Stomach (tissue), 9 donors: ENCODE measurements around the gene CD209. TPM values are rescaled to one million over a fixed set of nuclear protein-coding genes. Genes with fewer than 3 reads are reported as not detected.

Experiments
- DNase-seq, 2 donors: peaks; one replicate each; pipeline versions ENCODE4 v3.0.0 to v3.0.0-alpha.2; 2013 to 2019
- H3K27ac ChIP-seq, 5 donors: fragments of 200-600 bp in 4 of 5; sonication (generic) in 4 of 5; one replicate each; pipeline ENCODE4 v1.5.1; 2013 to 2019; ENCODE audit warnings: mild to moderate bottlenecking in 1 of 5, moderate library complexity in 1 of 5
- H3K27me3 ChIP-seq, 3 donors: fragments of 200-600 bp; sonication (generic); one replicate each; pipeline ENCODE4 v1.5.1; 2017 to 2019; ENCODE audit warnings: mixed run types in 1 of 3
- H3K36me3 ChIP-seq, 4 donors: fragments of 200-600 bp; sonication (generic); 1 replicate in 3 of 4; 2 replicates in 1 of 4; pipeline ENCODE4 v1.5.1; 2016 to 2019
- H3K4me1 ChIP-seq, 4 donors: fragments of 200-600 bp; sonication (generic); one replicate each; pipeline ENCODE4 v1.5.1; 2016 to 2019
- H3K4me3 ChIP-seq, 4 donors: fragments of 200-600 bp; sonication (generic) in 3 of 4; one replicate each; pipeline ENCODE4 v1.5.1; 2016 to 2019; ENCODE audit warnings: mild to moderate bottlenecking in 1 of 4
- H3K9me3 ChIP-seq, 4 donors: fragments of 200-600 bp; sonication (generic); one replicate each; pipeline ENCODE4 v1.5.1; 2016 to 2019
- CTCF ChIP-seq, 7 experiments: fragments of 450-650 bp in 4 of 7; fragments of 200-600 bp in 3 of 7; sonication (generic) in 3 of 7; IDR thresholded peaks; one replicate each; pipeline ENCODE4 v1.5.1; 2016 to 2019; ENCODE audit warnings: antibody characterized with exemption in 7 of 7, control low read depth in 2 of 7, mild to moderate bottlenecking in 1 of 7
- EP300 ChIP-seq: sonication (generic); formaldehyde crosslinking; IDR thresholded peaks from one replicate; pipeline ENCODE4 v1.6.1; 2017; ENCODE audit warnings: antibody characterized with exemption
- POLR2A ChIP-seq, 4 donors: fragments of 450-650 bp; IDR thresholded peaks; one replicate each; pipeline ENCODE4 v1.6.1; 2016; ENCODE audit warnings: antibody characterized with exemption in 4 of 4, control low read depth in 2 of 4, mild to moderate bottlenecking in 1 of 4, moderate library complexity in 1 of 4
- POLR2AphosphoS5 ChIP-seq, 3 donors: sonication (generic); formaldehyde crosslinking; IDR thresholded peaks; one replicate each; pipeline ENCODE4 v1.6.1; 2016; ENCODE audit warnings: antibody characterized with exemption in 3 of 3
- WGBS, 5 donors: extraction: QIAGEN DNeasy Blood & Tissue Kit in 3 of 5; methylation state at CpG; one replicate each; pipeline versions ENCODE4 v1.1.5 to v1.1.7; 2013 to 2018; 5-methylcytosine and 5-hydroxymethylcytosine counted together
- intact Hi-C: fragments of 100-400 bp; cut with DNase I; formaldehyde crosslinking; loops from one replicate; pipeline ENCODE4 v1.15.1; 2023; ENCODE audit warnings: low total_unique reads
- polyA plus RNA-seq, 3 donors: library from polyadenylated mRNA; stranded (reverse); fragments of 200-250 nt; gene quantifications; one replicate each; pipeline ENCODE4 v1.2.3, GENCODE V29; 2013
- total RNA-seq, 5 donors: library from RNA; depleted of rRNA; stranded (reverse); fragments of >200 nt; gene quantifications; one replicate each; pipeline versions ENCODE4 v1.1.0 to v1.2.3, GENCODE V29; 2014 to 2016
- donor health status: healthy with polysubstance abuse.
- donor health status: Bipolar disorder and iron deficiency.
- donor health status: healthy.

CD209 gene
- total and polyA plus RNA-seq, 8 donors = 0.38 to 51.9 (median 3.7) TPM

GRCh38 chr19:7744871-7745650 lies 2.3 kb downstream of the CD209 start:
- no peak overlapping the region for H3K4me3 ChIP-seq
- H3K9me3 ChIP-seq = no peaks in the 10 kb centered on the region
- no peaks in the 10 kb centered on the region for H3K4me1 ChIP-seq
- DNase-seq = no peak
- H3K27me3 ChIP-seq = peaks cover 0 to 50% (median 5%) of the 10 kb centered on the region in 3 donors
- H3K36me3 ChIP-seq = no peaks in the 10 kb centered on the region
- intact Hi-C loops = no loop called here
- 76 to 78% (median 77%) methylated on average over 10 to 12 of the region's 12 CpGs for WGBS, 5 donors
- H3K27ac ChIP-seq = no peak overlapping the region
- TF ChIP-seq EP300 (no peak), CTCF (IDR thresholded peaks at IDR 0.05) (no peak), POLR2A (IDR thresholded peaks at IDR 0.05) (no peak), POLR2AphosphoS5 (IDR thresholded peaks at IDR 0.05) (no peak)

GRCh38 chr19:7744199-7744786 lies 3.0 kb downstream of the CD209 start:
- no peaks in the 10 kb centered on the region for H3K4me1 ChIP-seq
- H3K36me3 ChIP-seq = no peaks in the 10 kb centered on the region
- 47 to 64% (median 58%) methylated on average over 5 of the region's 5 CpGs for WGBS, 5 donors
- no peak overlapping the region for H3K27ac ChIP-seq
- DNase-seq = no peak
- H3K9me3 ChIP-seq = no peaks in the 10 kb centered on the region
- no peak overlapping the region for H3K4me3 ChIP-seq
- TF ChIP-seq EP300 (no peak), CTCF (IDR thresholded peaks at IDR 0.05) (no peak), POLR2A (IDR thresholded peaks at IDR 0.05) (no peak), POLR2AphosphoS5 (IDR thresholded peaks at IDR 0.05) (no peak)
- intact Hi-C loops = no loop called here
- H3K27me3 ChIP-seq = peaks cover 0 to 51% (median 0%) of the 10 kb centered on the region in 3 donors

- Histone ChIP-seq H3K4me3 (no peak overlapping the region), H3K27ac (no peak overlapping the region), H3K36me3 (no peaks in the 10 kb centered on the region), H3K4me1 (no peaks in the 10 kb centered on the region), H3K9me3 (no peaks in the 10 kb centered on the region), H3K27me3 (peaks cover 0 to 49% (median 0%) of the 10 kb centered on the region in 3 donors)
- TF ChIP-seq POLR2A (IDR thresholded peaks at IDR 0.05) = no peak
- TF ChIP-seq POLR2AphosphoS5 (IDR thresholded peaks at IDR 0.05) = no peak
- WGBS, 5 donors = 54 to 62% (median 61%) methylated on average over 2 of the region's 2 CpGs
- DNase-seq = no peak
- intact Hi-C loops = no loop called here
These were observed 3.9 kb downstream of the CD209 start for GRCh38 chr19:7743425-7743841.

GRCh38 chr19:7742991-7743390 lies 4.3 kb downstream of the CD209 start:
- H3K36me3 ChIP-seq = no peaks in the 10 kb centered on the region
- no peak for TF ChIP-seq POLR2AphosphoS5 (IDR thresholded peaks at IDR 0.05)
- WGBS, 5 donors = 70 to 78% (median 76%) methylated on average over 11 of the region's 11 CpGs
- H3K4me3 ChIP-seq = no peak overlapping the region
- H3K27me3 ChIP-seq = peaks cover 0 to 46% (median 0%) of the 10 kb centered on the region in 3 donors
- H3K27ac ChIP-seq = no peak overlapping the region
- no peaks in the 10 kb centered on the region for H3K4me1 ChIP-seq
- intact Hi-C loops = no loop called here
- H3K9me3 ChIP-seq = no peaks in the 10 kb centered on the region
- DNase-seq = no peak

GRCh38 chr19:7742575-7742974 lies 4.8 kb downstream of the CD209 start:
- no peak for TF ChIP-seq POLR2AphosphoS5 (IDR thresholded peaks at IDR 0.05)
- no peak for TF ChIP-seq EP300
- H3K27me3 ChIP-seq = peaks cover 0 to 41% (median 0%) of the 10 kb centered on the region in 3 donors
- DNase-seq = no peak
- no peaks in the 10 kb centered on the region for H3K4me1 ChIP-seq
- H3K9me3 ChIP-seq = no peaks in the 10 kb centered on the region
- WGBS, 5 donors = 52 to 86% (median 69%) methylated on average over 2 of the region's 2 CpGs
- intact Hi-C loops = no loop called here
- no peaks in the 10 kb centered on the region for H3K36me3 ChIP-seq
- H3K4me3 ChIP-seq = no peak overlapping the region
- H3K27ac ChIP-seq = no peak overlapping the region

GRCh38 chr19:7740682-7741054 lies 6.7 kb downstream of the CD209 start:
- Histone ChIP-seq H3K4me1 (no peaks in the 10 kb centered on the region), H3K4me3 (no peak overlapping the region), H3K36me3 (no peaks in the 10 kb centered on the region), H3K9me3 (no peaks in the 10 kb centered on the region), H3K27me3 (peaks cover 0 to 26% (median 0%) of the 10 kb centered on the region in 3 donors), H3K27ac (no peak overlapping the region)
- TF ChIP-seq EP300 (no peak), POLR2A (IDR thresholded peaks at IDR 0.05) (no peak)
- intact Hi-C loops = no loop called here
- DNase-seq = no peak
- 72 to 90% (median 81%) methylated on average over 6 of the region's 6 CpGs for WGBS, 5 donors
